ENCODE measurements around the gene COBLL1. TPM values are rescaled to one million over a fixed set of nuclear protein-coding genes. Genes with fewer than 3 reads are reported as not detected.
"Not testable (repeated sequence)": the region's sequence is repeated elsewhere in the genome, so short reads cannot be mapped to it uniquely, and the experiment has no call there.

COBLL1 gene
- 6.0 and 6.2 TPM in 2 replicates for total RNA-seq (2014; rRNA removed; shearing (Covaris generic))
- 4.5 and 7.4 TPM in 2 replicates for polyA plus RNA-seq (2014; cell fraction: nucleus; rRNA removed)

- peak; percentile 62 for DNase-seq (ENCODE audit: extremely low read depth, low read depth)
Measured at GRCh38 chr2:164841719-164842623, at the start of gene COBLL1. Gene COBLL1, minus strand, starts transcription at chr2:164841823. Its CDS starts 627 bp downstream, at chr2:164841196.

- no peak for DNase-seq (ENCODE audit: extremely low read depth, low read depth)
Measured at GRCh38 chr2:164890544-164890943, 48.9 kb upstream of the COBLL1 start.

GRCh38 chr2:164888592-164888991, 47.0 kb upstream of the COBLL1 start:
- DNase-seq (ENCODE audit: extremely low read depth, low read depth): no peak

- DNase-seq (ENCODE audit: extremely low read depth, low read depth): no peak
Measured at GRCh38 chr2:164887434-164888144, 46.0 kb upstream of the COBLL1 start.

- DNase-seq (ENCODE audit: extremely low read depth, low read depth): no peak
Measured at GRCh38 chr2:164882276-164882675, 40.7 kb upstream of the COBLL1 start.

- no peak for DNase-seq (ENCODE audit: extremely low read depth, low read depth)
Measured at GRCh38 chr2:164881524-164881923, 39.9 kb upstream of the COBLL1 start.

- DNase-seq (ENCODE audit: extremely low read depth, low read depth): no peak
Measured at GRCh38 chr2:164879901-164880535, 38.4 kb upstream of the COBLL1 start.

GRCh38 chr2:164877927-164878326, 36.3 kb upstream of the COBLL1 start:
- no peak for DNase-seq (ENCODE audit: extremely low read depth, low read depth)

GRCh38 chr2:164877169-164877568, 35.5 kb upstream of the COBLL1 start:
- DNase-seq (ENCODE audit: extremely low read depth, low read depth): no peak

GRCh38 chr2:164875334-164876205, 33.9 kb upstream of the COBLL1 start:
- no peak for DNase-seq (ENCODE audit: extremely low read depth, low read depth)

GRCh38 chr2:164873210-164873908, 31.7 kb upstream of the COBLL1 start:
- no peak for DNase-seq (ENCODE audit: extremely low read depth, low read depth)

GRCh38 chr2:164871404-164871803, 29.8 kb upstream of the COBLL1 start:
- no peak for DNase-seq (ENCODE audit: extremely low read depth, low read depth)

GRCh38 chr2:164869420-164869772, 27.8 kb upstream of the COBLL1 start:
- no peak for DNase-seq (ENCODE audit: extremely low read depth, low read depth)

- DNase-seq (ENCODE audit: extremely low read depth, low read depth): no peak
Measured at GRCh38 chr2:164868563-164869419, 27.2 kb upstream of the COBLL1 start.

GRCh38 chr2:164867779-164868397, 26.3 kb upstream of the COBLL1 start:
- no peak for DNase-seq (ENCODE audit: extremely low read depth, low read depth)

- DNase-seq (ENCODE audit: extremely low read depth, low read depth): not testable (repeated sequence)
Measured at GRCh38 chr2:164866381-164866780, 24.8 kb upstream of the COBLL1 start.

GRCh38 chr2:164860694-164861042, 19.0 kb upstream of the COBLL1 start:
- DNase-seq (ENCODE audit: extremely low read depth, low read depth): no peak
